Tibial nerve (tissue), 4 donors: ENCODE measurements around the gene GRB7. TPM values are rescaled to one million over a fixed set of nuclear protein-coding genes. Genes with fewer than 3 reads are reported as not detected.
A peak's percentile ranks its signal among the peaks of the same experiment; 100 is the strongest.

Source experiments
- DNase-seq, 2 donors: peaks; one replicate each; pipeline ENCODE4 v3.0.0-alpha.2; 2019; ENCODE audit warnings: low spot score in 2 of 2
- H3K27ac ChIP-seq, 4 donors: fragments of 200-600 bp; sonication (generic) in 3 of 4; one replicate each; pipeline ENCODE4 v1.5.1; 2017 to 2019; ENCODE audit warnings: mild to moderate bottlenecking in 1 of 4
- H3K27me3 ChIP-seq, 2 donors: fragments of 200-600 bp; sonication (generic) in 1 of 2; one replicate each; pipeline versions ENCODE4 v1.5.1 to v1.6.0; 2017 to 2019
- H3K36me3 ChIP-seq, 3 donors: fragments of 200-600 bp; sonication (generic); one replicate each; pipeline ENCODE4 v1.5.1; 2018 to 2019
- H3K4me1 ChIP-seq, 4 donors: fragments of 200-600 bp; sonication (generic) in 3 of 4; one replicate each; pipeline ENCODE4 v1.5.1; 2017 to 2019
- H3K4me3 ChIP-seq, 4 donors: fragments of 200-600 bp; sonication (generic) in 3 of 4; one replicate each; pipeline ENCODE4 v1.5.1; 2017 to 2019; ENCODE audit warnings: mild to moderate bottlenecking in 1 of 4, moderate library complexity in 1 of 4
- H3K9me3 ChIP-seq, 4 donors: fragments of 200-600 bp; sonication (generic) in 3 of 4; one replicate each; pipeline ENCODE4 v1.5.1; 2017 to 2019
- EP300 ChIP-seq, 2 donors: sonication (generic); formaldehyde crosslinking; IDR thresholded peaks; one replicate each; pipeline ENCODE4 v1.6.1; 2017; ENCODE audit warnings: antibody characterized with exemption in 2 of 2, mild to moderate bottlenecking in 1 of 2
- POLR2A ChIP-seq, 2 donors: fragments of 450-650 bp; IDR thresholded peaks; one replicate each; pipeline ENCODE4 v1.6.1; 2017; ENCODE audit warnings: antibody characterized with exemption in 2 of 2, mild to moderate bottlenecking in 2 of 2, moderate library complexity in 2 of 2
- WGBS, 2 donors: methylation state at CpG; one replicate each; pipeline ENCODE4 v1.1.5; 2018; 5-methylcytosine and 5-hydroxymethylcytosine counted together
- total RNA-seq, 4 donors: library from RNA; depleted of rRNA; stranded (reverse); fragments of >200 nt; gene quantifications; one replicate each; pipeline ENCODE4 v1.1.0, GENCODE V29; 2016
- TF ChIP-seq, protein P1 (sequence below), 5 experiments: fragments of 200-600 bp in 3 of 5; fragments of 450-650 bp in 2 of 5; sonication (generic) in 3 of 5; IDR thresholded peaks; one replicate each; pipeline ENCODE4 v1.5.1; 2016 to 2019; ENCODE audit warnings: antibody characterized with exemption in 5 of 5, mild to moderate bottlenecking in 3 of 5, moderate library complexity in 2 of 5

The GRB7 gene
- total RNA-seq, 4 donors from 2014 or later, result 0.21 to 0.39 (median 0.30) TPM; not detected in 1

DNA sequence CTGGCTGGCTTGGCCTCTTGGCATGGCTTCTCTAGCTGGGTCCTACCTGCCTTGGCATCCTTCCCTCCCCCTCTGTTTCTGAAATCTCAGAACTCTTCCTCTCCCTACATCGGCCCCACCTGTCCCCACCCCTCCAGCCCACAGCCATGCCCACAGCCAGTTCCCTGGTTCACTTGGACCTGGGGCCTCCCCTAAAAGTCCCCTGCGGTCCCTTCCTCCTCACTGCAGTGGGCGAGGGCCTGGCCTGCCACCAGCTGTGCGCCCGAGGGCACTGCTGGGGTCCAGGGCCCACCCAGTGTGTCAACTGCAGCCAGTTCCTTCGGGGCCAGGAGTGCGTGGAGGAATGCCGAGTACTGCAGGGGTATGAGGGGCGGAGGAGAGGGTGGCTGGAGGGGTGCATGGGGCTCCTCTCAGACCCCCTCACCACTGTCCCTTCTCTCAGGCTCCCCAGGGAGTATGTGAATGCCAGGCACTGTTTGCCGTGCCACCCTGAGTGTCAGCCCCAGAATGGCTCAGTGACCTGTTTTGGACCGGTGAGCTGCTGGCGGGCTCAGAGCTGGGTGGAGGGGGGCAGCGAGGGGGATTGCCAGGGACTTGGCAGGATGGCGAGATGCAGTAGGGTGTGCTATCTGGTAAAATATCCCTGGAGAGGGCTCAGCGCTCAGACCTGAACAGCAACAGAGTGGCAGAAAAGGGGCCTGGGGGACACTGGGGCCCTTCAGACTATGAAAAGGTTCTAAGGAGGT, 21.5 kb upstream of the GRB7 start:
- Histone ChIP-seq H3K27me3 (no peaks in the 10 kb centered on the region), H3K27ac (no peak overlapping the region), H3K36me3 (peaks cover 0 to 100% (median 3%) of the 10 kb centered on the region in 3 donors), H3K4me1 (no peaks in the 10 kb centered on the region), H3K9me3 (no peaks in the 10 kb centered on the region), H3K4me3 (no peak overlapping the region)
- 72 to 78% methylated on average over 14 to 15 of the region's 15 CpGs for WGBS, 2 donors
- TF ChIP-seq, protein P1, sequence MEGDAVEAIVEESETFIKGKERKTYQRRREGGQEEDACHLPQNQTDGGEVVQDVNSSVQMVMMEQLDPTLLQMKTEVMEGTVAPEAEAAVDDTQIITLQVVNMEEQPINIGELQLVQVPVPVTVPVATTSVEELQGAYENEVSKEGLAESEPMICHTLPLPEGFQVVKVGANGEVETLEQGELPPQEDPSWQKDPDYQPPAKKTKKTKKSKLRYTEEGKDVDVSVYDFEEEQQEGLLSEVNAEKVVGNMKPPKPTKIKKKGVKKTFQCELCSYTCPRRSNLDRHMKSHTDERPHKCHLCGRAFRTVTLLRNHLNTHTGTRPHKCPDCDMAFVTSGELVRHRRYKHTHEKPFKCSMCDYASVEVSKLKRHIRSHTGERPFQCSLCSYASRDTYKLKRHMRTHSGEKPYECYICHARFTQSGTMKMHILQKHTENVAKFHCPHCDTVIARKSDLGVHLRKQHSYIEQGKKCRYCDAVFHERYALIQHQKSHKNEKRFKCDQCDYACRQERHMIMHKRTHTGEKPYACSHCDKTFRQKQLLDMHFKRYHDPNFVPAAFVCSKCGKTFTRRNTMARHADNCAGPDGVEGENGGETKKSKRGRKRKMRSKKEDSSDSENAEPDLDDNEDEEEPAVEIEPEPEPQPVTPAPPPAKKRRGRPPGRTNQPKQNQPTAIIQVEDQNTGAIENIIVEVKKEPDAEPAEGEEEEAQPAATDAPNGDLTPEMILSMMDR (IDR thresholded peaks at IDR 0.05), result no peak
- TF ChIP-seq POLR2A (IDR thresholded peaks at IDR 0.05) (no peak), EP300 (IDR thresholded peaks at IDR 0.05) (no peak)
- DNase-seq, result no peak

DNA sequence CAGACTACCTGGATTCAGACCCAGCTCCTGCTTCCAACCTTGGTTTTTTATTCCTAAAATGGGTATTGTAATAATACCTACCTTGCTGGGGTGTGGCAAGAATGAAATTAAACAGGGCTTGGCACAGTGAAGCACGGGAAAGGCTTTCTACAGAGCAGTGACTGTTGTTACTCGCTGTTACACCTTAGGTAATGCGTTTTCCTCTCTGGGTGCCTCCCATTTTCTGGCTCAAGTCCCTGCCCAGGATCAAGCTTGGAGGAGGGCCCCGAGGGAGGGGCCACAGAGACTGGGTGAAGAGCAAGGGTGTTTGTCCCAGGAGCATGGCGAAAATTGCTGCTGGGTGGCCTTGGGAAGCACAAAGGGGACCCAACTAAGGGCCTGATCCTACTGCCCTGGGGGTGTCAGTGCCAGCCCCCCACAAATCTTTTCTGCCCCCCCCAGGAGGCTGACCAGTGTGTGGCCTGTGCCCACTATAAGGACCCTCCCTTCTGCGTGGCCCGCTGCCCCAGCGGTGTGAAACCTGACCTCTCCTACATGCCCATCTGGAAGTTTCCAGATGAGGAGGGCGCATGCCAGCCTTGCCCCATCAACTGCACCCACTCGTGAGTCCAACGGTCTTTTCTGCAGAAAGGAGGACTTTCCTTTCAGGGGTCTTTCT, 20.7 kb upstream of the GRB7 start:
- no peak for DNase-seq
- Histone ChIP-seq H3K9me3 (no peaks in the 10 kb centered on the region), H3K4me1 (no peaks in the 10 kb centered on the region), H3K27me3 (no peaks in the 10 kb centered on the region), H3K27ac (peak overlapping the region in 1 of 4 donors; percentile 36), H3K36me3 (peaks cover 0 to 100% (median 3%) of the 10 kb centered on the region in 3 donors), H3K4me3 (no peak overlapping the region)
- TF ChIP-seq POLR2A (IDR thresholded peaks at IDR 0.05), result no peak
- TF ChIP-seq EP300 (IDR thresholded peaks at IDR 0.05), result no peak
- TF ChIP-seq, protein P1 (IDR thresholded peaks at IDR 0.05), result no peak
- WGBS, 2 donors, result 69 to 81% methylated on average over 11 of the region's 11 CpGs

DNA sequence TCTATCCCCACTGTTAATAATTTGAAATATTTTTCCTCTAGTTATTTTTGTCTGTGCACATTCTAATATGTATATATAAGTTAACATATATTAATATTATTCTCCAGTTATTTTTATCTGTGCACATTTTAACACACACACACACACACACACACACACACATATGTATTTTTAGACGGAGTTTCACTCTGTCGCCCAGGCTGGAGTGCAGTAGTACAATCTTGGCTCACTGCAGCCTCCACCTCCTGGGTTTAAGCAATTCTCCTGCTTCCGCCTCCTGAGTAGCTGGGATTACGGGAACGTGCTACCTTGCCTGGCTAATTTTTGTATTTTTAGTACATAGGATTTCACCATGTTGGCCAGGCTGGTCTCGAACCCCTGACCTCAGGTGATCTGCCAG, 20.1 kb upstream of the GRB7 start:
- TF ChIP-seq, protein P1 (IDR thresholded peaks at IDR 0.05), result no peak
- TF ChIP-seq EP300 (IDR thresholded peaks at IDR 0.05), result no peak
- no peak for TF ChIP-seq POLR2A (IDR thresholded peaks at IDR 0.05)
- Histone ChIP-seq H3K36me3 (peaks cover 0 to 100% (median 3%) of the 10 kb centered on the region in 3 donors), H3K27ac (no peak overlapping the region), H3K4me1 (no peaks in the 10 kb centered on the region), H3K4me3 (no peak overlapping the region), H3K9me3 (no peaks in the 10 kb centered on the region), H3K27me3 (no peaks in the 10 kb centered on the region)
- 78 to 84% methylated on average over 6 of the region's 6 CpGs for WGBS, 2 donors
- no peak for DNase-seq

DNA sequence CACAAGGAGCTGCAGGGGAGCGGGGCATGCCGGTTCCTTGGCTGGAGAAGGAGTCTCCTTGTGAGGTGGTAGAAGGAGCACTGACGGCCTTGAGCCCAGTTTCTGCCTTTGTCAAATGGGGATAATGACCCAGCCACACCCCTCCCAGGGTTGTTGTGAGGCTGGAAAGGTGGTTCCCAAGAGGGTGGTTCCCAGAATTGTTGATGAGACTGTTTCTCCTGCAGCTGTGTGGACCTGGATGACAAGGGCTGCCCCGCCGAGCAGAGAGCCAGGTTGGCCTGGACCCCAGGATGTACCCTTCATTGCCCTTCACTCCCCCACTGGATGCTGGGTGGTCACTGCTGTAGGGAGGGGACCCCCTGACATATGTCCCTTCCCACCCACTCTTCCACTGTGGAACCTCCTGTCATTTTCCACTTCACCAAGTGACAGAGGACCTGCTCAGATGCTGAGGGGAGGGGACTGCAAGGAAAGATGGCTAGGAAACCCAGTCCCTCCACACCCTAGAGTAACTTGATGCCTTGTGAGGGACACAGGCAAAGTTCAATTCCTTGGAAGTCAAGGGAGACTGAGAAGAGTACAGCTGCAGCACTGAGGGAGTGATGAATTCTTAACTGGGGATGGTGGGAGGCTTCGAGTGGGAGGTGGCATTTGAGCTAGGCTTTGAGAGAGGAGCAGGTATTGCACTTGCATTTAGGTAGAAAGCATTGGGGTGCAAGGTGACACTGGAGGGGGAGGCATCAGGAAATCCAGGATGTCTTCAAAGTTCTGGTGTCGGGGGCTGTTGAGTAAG, 18.0 kb upstream of the GRB7 start:
- TF ChIP-seq POLR2A (IDR thresholded peaks at IDR 0.05), result no peak
- Histone ChIP-seq H3K9me3 (no peaks in the 10 kb centered on the region), H3K36me3 (peaks cover 0 to 98% (median 3%) of the 10 kb centered on the region in 3 donors), H3K4me1 (no peaks in the 10 kb centered on the region), H3K27ac (no peak overlapping the region), H3K4me3 (no peak overlapping the region), H3K27me3 (no peaks in the 10 kb centered on the region)
- DNase-seq, result no peak
- whole genome bisulfite sequencing, 2 donors, result 86 to 87% methylated on average over 7 of the region's 7 CpGs

DNA sequence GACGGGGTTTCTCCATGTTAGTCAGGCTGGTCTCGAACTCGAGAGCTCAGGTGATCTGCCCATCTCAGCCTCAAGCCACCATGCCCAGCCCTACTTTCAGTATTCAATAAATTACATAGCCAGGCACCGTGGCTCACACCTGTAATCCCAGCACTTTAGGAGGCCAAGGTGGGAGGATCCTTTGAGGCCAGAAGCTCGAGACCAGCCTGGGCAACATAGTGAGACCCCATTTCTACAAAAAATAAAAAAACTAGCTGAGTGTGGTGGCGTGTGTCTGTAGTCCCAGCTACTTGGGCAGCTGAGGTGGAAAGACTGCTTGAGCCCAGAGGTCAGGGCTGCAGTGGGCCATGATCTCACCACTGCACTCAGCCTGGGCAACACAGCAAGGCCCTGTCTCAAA, 15.6 kb upstream of the GRB7 start:
- no peak overlapping the region for H3K4me3 ChIP-seq
- H3K4me1 ChIP-seq, result no peaks in the 10 kb centered on the region
- no peak overlapping the region for H3K27ac ChIP-seq
- 86 to 91% methylated on average over 6 of the region's 6 CpGs for WGBS, 2 donors
- no peaks in the 10 kb centered on the region for H3K27me3 ChIP-seq
- DNase-seq, result no peak
- TF ChIP-seq EP300 (IDR thresholded peaks at IDR 0.05), result no peak
- TF ChIP-seq POLR2A (IDR thresholded peaks at IDR 0.05), result no peak
- TF ChIP-seq, protein P1 (IDR thresholded peaks at IDR 0.05), result no peak
- H3K9me3 ChIP-seq, result no peaks in the 10 kb centered on the region
- H3K36me3 ChIP-seq, result peaks cover 0 to 98% (median 0%) of the 10 kb centered on the region in 3 donors
